Esophagus squamous epithelium (tissue), 5 donors: ENCODE results near the gene SNX1. TPM values are rescaled to one million over a fixed set of nuclear protein-coding genes. Genes with fewer than 3 reads are reported as not detected.

Experiments used
- DNase-seq: peaks from one replicate; lab custom pipeline; 2025; lab: John Stamatoyannopoulos, UW
- H3K27ac ChIP-seq, 4 donors: fragments of 200-600 bp; sonication (generic); one replicate each; pipeline ENCODE4 v1.5.1; 2016 to 2019; ENCODE audit warnings: mild to moderate bottlenecking in 1 of 4
- H3K27me3 ChIP-seq, 4 donors: fragments of 200-600 bp; sonication (generic); 1 replicate in 3 of 4; 2 replicates in 1 of 4; pipeline versions ENCODE4 v1.5.1 to v1.6.0; 2017 to 2021; ENCODE audit warnings: antibody characterized with exemption in 1 of 4
- H3K36me3 ChIP-seq, 3 donors: fragments of 200-600 bp; sonication (generic); one replicate each; pipeline ENCODE4 v1.5.1; 2016 to 2019
- H3K4me1 ChIP-seq, 3 donors: fragments of 200-600 bp; sonication (generic); one replicate each; pipeline ENCODE4 v1.5.1; 2017 to 2019
- H3K4me3 ChIP-seq, 4 donors: fragments of 200-600 bp; sonication (generic); 1 replicate in 3 of 4; 2 replicates in 1 of 4; pipeline ENCODE4 v1.5.1; 2016 to 2019; ENCODE audit warnings: mild to moderate bottlenecking in 2 of 4, moderate library complexity in 1 of 4
- H3K9me3 ChIP-seq, 3 donors: fragments of 200-600 bp; sonication (generic); one replicate each; pipeline ENCODE4 v1.5.1; 2016 to 2019
- POLR2A ChIP-seq, 4 donors: fragments of 450-650 bp; IDR thresholded peaks; one replicate each; pipeline ENCODE4 v1.6.1; 2017; ENCODE audit warnings: antibody characterized with exemption in 4 of 4, mild to moderate bottlenecking in 4 of 4, moderate library complexity in 3 of 4
- WGBS, 2 donors: methylation state at CpG; one replicate each; pipeline ENCODE4 v1.1.5; 2018; 5-methylcytosine and 5-hydroxymethylcytosine counted together
- intact Hi-C: fragments of 100-400 bp; cut with DNase I; formaldehyde crosslinking; loops from one replicate; pipeline ENCODE4 v1.15.0; 2022
- total RNA-seq, 4 donors: library from RNA; depleted of rRNA; stranded (reverse); fragments of >200 nt; gene quantifications; one replicate each; pipeline ENCODE4 v1.1.0, GENCODE V29; 2016
- TF ChIP-seq, protein P1 (sequence below), 6 experiments: fragments of 450-650 bp in 4 of 6; fragments of 200-600 bp in 2 of 6; sonication (generic) in 2 of 6; IDR thresholded peaks; one replicate each; pipeline ENCODE4 v1.5.1; 2016 to 2019; ENCODE audit warnings: antibody characterized with exemption in 6 of 6, mild to moderate bottlenecking in 4 of 6, moderate library complexity in 4 of 6
- donor health status: DM: yes; HTN: yes; CAD: no.

SNX1 gene
- total RNA-seq, 4 donors from 2014 or later = 39.9 to 71.1 (median 52.0) TPM

DNA sequence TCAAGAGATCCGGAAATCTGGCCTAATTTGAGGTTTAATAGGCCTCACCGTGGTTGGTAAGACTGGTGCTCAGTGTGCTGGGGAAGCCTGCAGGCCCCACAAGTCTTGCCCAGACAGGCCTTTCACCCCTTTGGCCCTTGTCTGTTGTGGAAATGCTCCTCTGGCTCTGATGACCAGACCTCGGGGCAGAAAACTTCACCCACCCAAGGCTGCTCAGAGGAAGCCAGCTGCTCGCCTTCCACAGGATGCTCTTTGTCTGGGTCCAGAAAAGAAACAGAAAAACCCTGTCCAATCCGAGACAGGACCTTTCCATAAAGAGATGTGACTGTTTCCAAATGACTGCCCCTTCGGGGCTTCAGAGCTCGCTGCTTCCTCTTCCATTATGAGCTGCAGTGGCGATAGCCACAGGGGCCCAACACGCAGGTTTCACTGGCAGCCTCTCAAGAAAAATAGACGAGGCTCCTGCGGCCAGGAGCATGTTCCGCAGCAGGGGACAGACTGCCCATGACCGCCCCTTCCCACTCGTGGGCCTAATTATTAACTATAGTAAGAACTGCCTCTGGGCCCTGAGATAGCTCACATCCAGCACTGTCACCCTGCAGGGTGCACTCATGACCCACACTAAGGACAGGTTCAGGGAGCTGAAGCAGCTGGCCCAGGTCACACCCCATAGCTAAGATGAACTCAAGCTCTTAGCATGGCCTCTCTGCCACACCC lies 48.9 kb downstream of the SNX1 start:
- Histone ChIP-seq H3K27me3 (no peaks in the 10 kb centered on the region), H3K9me3 (no peaks in the 10 kb centered on the region), H3K36me3 (peaks cover 0 to 60% (median 16%) of the 10 kb centered on the region in 3 donors), H3K4me1 (peaks cover 0 to 4% (median 0%) of the 10 kb centered on the region in 3 donors), H3K4me3 (no peak overlapping the region), H3K27ac (no peak overlapping the region)
- intact Hi-C loops = no loop called here
- TF ChIP-seq, protein P1, sequence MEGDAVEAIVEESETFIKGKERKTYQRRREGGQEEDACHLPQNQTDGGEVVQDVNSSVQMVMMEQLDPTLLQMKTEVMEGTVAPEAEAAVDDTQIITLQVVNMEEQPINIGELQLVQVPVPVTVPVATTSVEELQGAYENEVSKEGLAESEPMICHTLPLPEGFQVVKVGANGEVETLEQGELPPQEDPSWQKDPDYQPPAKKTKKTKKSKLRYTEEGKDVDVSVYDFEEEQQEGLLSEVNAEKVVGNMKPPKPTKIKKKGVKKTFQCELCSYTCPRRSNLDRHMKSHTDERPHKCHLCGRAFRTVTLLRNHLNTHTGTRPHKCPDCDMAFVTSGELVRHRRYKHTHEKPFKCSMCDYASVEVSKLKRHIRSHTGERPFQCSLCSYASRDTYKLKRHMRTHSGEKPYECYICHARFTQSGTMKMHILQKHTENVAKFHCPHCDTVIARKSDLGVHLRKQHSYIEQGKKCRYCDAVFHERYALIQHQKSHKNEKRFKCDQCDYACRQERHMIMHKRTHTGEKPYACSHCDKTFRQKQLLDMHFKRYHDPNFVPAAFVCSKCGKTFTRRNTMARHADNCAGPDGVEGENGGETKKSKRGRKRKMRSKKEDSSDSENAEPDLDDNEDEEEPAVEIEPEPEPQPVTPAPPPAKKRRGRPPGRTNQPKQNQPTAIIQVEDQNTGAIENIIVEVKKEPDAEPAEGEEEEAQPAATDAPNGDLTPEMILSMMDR (IDR thresholded peaks at IDR 0.05) = no peak
- no peak for TF ChIP-seq POLR2A (IDR thresholded peaks at IDR 0.05)
- WGBS, 2 donors = 71 to 80% methylated on average over 1 to 12 of the region's 14 CpGs
- DNase-seq = no peak

DNA sequence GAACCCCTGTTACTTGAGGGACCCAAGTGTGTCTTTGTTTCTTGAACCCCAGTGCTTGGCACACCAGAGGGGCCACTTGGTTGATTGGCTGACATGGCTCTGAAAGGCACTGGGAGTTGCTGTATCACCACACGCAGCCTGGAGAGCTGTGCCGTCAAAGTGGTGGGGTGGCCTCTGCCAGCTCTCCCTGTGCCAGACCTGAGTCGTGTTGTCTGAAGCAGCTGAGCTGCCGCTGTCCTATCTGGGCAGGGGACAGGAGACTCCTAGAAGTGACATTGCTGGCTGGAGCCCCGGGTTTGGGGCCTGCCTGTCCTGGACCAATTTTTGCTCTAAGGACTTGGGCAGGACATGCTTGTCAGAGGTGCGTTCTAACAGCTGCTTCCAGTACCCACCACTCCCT lies 50.3 kb downstream of the SNX1 start:
- intact Hi-C loops = no loop called here
- no peak for DNase-seq
- no peak overlapping the region for H3K4me3 ChIP-seq
- H3K27ac ChIP-seq = no peak overlapping the region
- H3K27me3 ChIP-seq = peaks cover 0 to 4% (median 0%) of the 10 kb centered on the region in 4 donors
- H3K36me3 ChIP-seq = peaks cover 0 to 50% (median 16%) of the 10 kb centered on the region in 3 donors
- peaks cover 0 to 8% (median 2%) of the 10 kb centered on the region in 3 donors for H3K4me1 ChIP-seq
- 86 to 93% methylated on average over 1 to 2 of the region's 6 CpGs for WGBS, 2 donors
- no peak for TF ChIP-seq POLR2A (IDR thresholded peaks at IDR 0.05)
- TF ChIP-seq, protein P1 (IDR thresholded peaks at IDR 0.05) = no peak
- no peaks in the 10 kb centered on the region for H3K9me3 ChIP-seq

DNA sequence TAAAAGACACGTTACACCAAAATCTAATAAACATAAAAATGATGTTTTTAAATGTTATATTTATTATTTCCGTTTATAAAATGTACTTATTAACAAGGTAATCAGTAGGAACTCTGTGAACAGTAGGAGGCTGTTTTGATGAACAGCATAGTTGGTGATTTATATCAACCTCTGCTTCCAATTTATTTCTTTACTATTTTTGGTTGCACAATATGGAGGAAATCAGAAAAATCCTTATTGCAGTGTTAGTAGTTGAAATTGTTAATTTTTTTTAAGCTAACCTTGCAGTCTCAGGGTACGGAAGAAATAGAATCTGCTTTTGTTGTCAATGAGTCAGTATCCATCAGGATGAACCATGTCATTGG lies 50.7 kb downstream of the SNX1 start:
- Histone ChIP-seq H3K4me1 (peaks cover 2 to 13% (median 5%) of the 10 kb centered on the region in 3 donors), H3K4me3 (no peak overlapping the region), H3K27ac (no peak overlapping the region), H3K9me3 (no peaks in the 10 kb centered on the region), H3K27me3 (peaks cover 0 to 8% (median under 1%) of the 10 kb centered on the region in 4 donors), H3K36me3 (peaks cover 0 to 46% (median 12%) of the 10 kb centered on the region in 3 donors)
- WGBS, 2 donors = 85 to 92% methylated on average over 3 of the region's 3 CpGs
- intact Hi-C loops = no loop called here
- TF ChIP-seq POLR2A (IDR thresholded peaks at IDR 0.05) = no peak
- TF ChIP-seq, protein P1 (IDR thresholded peaks at IDR 0.05) = no peak
- DNase-seq = no peak

DNA sequence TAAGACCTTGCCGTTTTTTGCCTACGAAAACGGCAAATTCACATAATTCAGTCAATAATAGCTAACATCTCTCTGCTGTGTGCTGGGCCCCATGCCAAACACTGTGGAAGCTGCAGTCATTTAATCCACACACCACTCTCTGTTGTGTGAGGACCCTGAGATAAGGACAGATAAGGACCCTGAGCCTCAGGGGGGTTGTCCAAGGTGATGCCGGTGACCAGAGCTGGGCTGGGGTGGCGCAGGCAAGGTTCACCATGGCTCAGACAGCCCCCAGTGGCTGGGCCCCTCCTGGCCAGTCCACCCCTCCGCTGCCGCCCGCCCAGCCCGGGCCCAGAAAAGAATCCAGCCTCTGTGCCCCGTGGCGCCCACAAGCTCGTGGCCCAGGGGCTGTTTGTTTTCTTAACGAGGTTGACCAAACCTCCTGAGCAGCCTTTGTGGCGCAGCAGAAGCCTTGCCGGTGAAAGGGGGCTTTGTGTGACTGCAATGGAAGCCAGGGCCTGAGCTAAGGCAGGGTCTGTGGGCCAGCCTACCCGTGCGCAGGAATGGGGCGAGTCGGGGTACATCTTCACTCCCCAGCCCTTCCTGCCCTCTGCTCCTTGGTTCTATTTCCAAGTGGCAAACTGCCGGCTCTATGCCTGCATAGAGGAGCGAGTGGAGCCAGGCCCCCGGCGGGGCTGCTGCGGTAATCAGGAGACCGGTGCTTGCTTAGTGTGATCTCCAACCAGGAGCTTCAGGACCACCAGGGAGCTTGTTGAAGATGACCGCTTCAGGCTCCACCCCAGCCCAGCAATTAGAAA lies 51.3 kb downstream of the SNX1 start:
- H3K4me1 ChIP-seq = peaks cover 8 to 19% (median 11%) of the 10 kb centered on the region in 3 donors
- H3K9me3 ChIP-seq = no peaks in the 10 kb centered on the region
- 75 to 77% methylated on average over 5 to 10 of the region's 26 CpGs for WGBS, 2 donors
- intact Hi-C loops = no loop called here
- peaks cover 0 to 40% (median 6%) of the 10 kb centered on the region in 3 donors for H3K36me3 ChIP-seq
- H3K27me3 ChIP-seq = peaks cover 0 to 14% (median 3%) of the 10 kb centered on the region in 4 donors
- no peak overlapping the region for H3K4me3 ChIP-seq
- H3K27ac ChIP-seq = no peak overlapping the region
- no peak for DNase-seq
- no peak for TF ChIP-seq POLR2A (IDR thresholded peaks at IDR 0.05)
- TF ChIP-seq, protein P1 (IDR thresholded peaks at IDR 0.05) = no peak

DNA sequence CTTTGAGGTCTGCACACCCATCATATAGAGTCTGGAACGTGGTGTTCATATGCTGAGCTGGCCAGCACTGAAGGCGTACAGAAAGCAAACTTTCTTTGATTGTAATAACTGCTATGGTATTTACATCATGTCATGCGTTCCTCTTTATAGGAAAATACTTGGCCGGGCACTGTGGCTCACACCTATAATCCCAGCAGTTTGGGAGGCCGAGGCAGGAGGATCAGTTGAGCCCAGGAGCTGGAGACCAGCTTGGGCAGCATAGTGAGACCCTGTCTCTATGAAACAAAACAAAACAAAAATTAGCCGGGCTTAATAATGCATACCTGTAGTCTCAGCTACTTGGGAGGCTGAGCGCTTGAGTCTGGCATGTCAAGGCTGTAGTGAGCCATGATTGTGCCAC lies 52.4 kb downstream of the SNX1 start:
- Histone ChIP-seq H3K36me3 (peaks cover 0 to 29% (median 6%) of the 10 kb centered on the region in 3 donors), H3K9me3 (no peaks in the 10 kb centered on the region), H3K4me1 (peaks cover 17 to 29% (median 19%) of the 10 kb centered on the region in 3 donors), H3K27me3 (peaks cover 0 to 25% (median 6%) of the 10 kb centered on the region in 4 donors), H3K27ac (no peak overlapping the region), H3K4me3 (no peak overlapping the region)
- DNase-seq = no peak
- no peak for TF ChIP-seq POLR2A (IDR thresholded peaks at IDR 0.05)
- TF ChIP-seq, protein P1 (IDR thresholded peaks at IDR 0.05) = no peak
- 61 to 82% methylated on average over 6 to 7 of the region's 7 CpGs for WGBS, 2 donors
- intact Hi-C loops = no loop called here
